Naive thymus-derived CD4-positive, alpha-beta T cell (primary cell): ENCODE data around the gene MARCHF10. TPM values are rescaled to one million over a fixed set of nuclear protein-coding genes. Genes with fewer than 3 reads are reported as not detected.

Experiments
- ATAC-seq: fragments of 150-1000 bp; cut with Tn5 transposase; 2 replicates; pipeline ENCODE4 v1.10.0; 2021; ENCODE audit warnings: mild to moderate bottlenecking, moderate library complexity
- CTCF ChIA-PET: fragments of 350-600 bp; sonication (Branson Sonifier 250); formaldehyde crosslinking; loops from one replicate; lab custom pipeline; 2021; ENCODE audit warnings: antibody characterized with exemption; lab: Charles Lee
- POLR2A ChIA-PET: fragments of 350-600 bp; sonication (Branson Sonifier 250); formaldehyde crosslinking; loops from one replicate; lab custom pipeline; 2021; ENCODE audit warnings: antibody characterized with exemption, inconsistent platforms; lab: Charles Lee
- DNase-seq, 9 donors: peaks; one replicate each; pipeline versions ENCODE4 v3.0.0 to v3.0.0-alpha.2; 2020 to 2022; ENCODE audit warnings: mixed read lengths in 1 of 9
- H3K27ac ChIP-seq: one replicate; pipeline ENCODE4 v1.7.0; 2013; ENCODE audit warnings: mild to moderate bottlenecking, low read depth, low read length, moderate library complexity
- H3K27me3 ChIP-seq, 2 donors: one replicate each; pipeline ENCODE4 v1.7.0; 2013; ENCODE audit warnings: low read length in 2 of 2, mild to moderate bottlenecking in 2 of 2, moderate library complexity in 2 of 2; ENCODE audit not compliant: control insufficient read depth in 2 of 2, insufficient read depth in 2 of 2
- H3K36me3 ChIP-seq, 3 experiments: 1 replicate in 2 of 3; 2 replicates in 1 of 3; pipeline ENCODE4 v1.7.0; 2013; ENCODE audit warnings: low read length in 3 of 3, mild to moderate bottlenecking in 3 of 3, moderate library complexity in 1 of 3; ENCODE audit not compliant: insufficient read depth in 3 of 3, control insufficient read depth in 2 of 3
- H3K4me1 ChIP-seq, 2 donors: one replicate each; pipeline ENCODE4 v1.7.0; 2013; ENCODE audit warnings: low read length in 2 of 2, mild to moderate bottlenecking in 2 of 2, moderate library complexity in 1 of 2; ENCODE audit not compliant: control insufficient read depth in 2 of 2, insufficient read depth in 2 of 2
- H3K4me3 ChIP-seq: 2 replicates; pipeline ENCODE4 v1.7.0; 2013; ENCODE audit warnings: mild to moderate bottlenecking, low read length
- H3K9me3 ChIP-seq, 3 experiments: 1 replicate in 2 of 3; 2 replicates in 1 of 3; pipeline ENCODE4 v1.7.0; 2013; ENCODE audit warnings: low read length in 3 of 3; ENCODE audit not compliant: control insufficient read depth in 2 of 3
- H3K27ac Mint-ChIP-seq, 9 donors: one replicate each; pipeline ENCODE4 v1.8.0; 2020 to 2022; ENCODE audit warnings: mixed read lengths in 9 of 9, mild to moderate bottlenecking in 8 of 9, moderate library complexity in 5 of 9, inconsistent platforms in 2 of 9
- H3K27me3 Mint-ChIP-seq, 5 donors: one replicate each; pipeline ENCODE4 v1.8.0; 2021 to 2022; ENCODE audit warnings: mixed read lengths in 5 of 5, mild to moderate bottlenecking in 1 of 5
- H3K36me3 Mint-ChIP-seq, 5 donors: one replicate each; pipeline ENCODE4 v1.8.0; 2020 to 2022; ENCODE audit warnings: mixed read lengths in 5 of 5, mild to moderate bottlenecking in 3 of 5, inconsistent platforms in 1 of 5
- H3K4me1 Mint-ChIP-seq, 7 donors: one replicate each; pipeline ENCODE4 v1.8.0; 2020 to 2022; ENCODE audit warnings: mixed read lengths in 7 of 7, mild to moderate bottlenecking in 3 of 7, inconsistent platforms in 1 of 7
- H3K4me3 Mint-ChIP-seq, 10 donors: one replicate each; pipeline ENCODE4 v1.8.0; 2020 to 2022; ENCODE audit warnings: mild to moderate bottlenecking in 10 of 10, mixed read lengths in 10 of 10, moderate library complexity in 6 of 10, inconsistent platforms in 2 of 10
- H3K9me3 Mint-ChIP-seq, 11 donors: one replicate each; pipeline ENCODE4 v1.8.0; 2020 to 2022; ENCODE audit warnings: mixed read lengths in 11 of 11, mild to moderate bottlenecking in 4 of 11, inconsistent platforms in 1 of 11, moderate library complexity in 1 of 11
- intact Hi-C, 2 donors: fragments of 100-400 bp; cut with micrococcal nuclease; formaldehyde crosslinking; loops; one replicate each; pipeline ENCODE4 v1.15.1; 2023
- polyA plus RNA-seq, 2 donors: library from polyadenylated mRNA; unstranded; fragments of 300-500 nt; fragmentation: Illumina TruSeq; gene quantifications; one replicate each; pipeline ENCODE4 v1.2.3, GENCODE V29; 2021
- total RNA-seq, 6 experiments: library from RNA in 5 of 6; stranded (reverse) in 5 of 6; gene quantifications; 1 replicate in 5 of 6; 2 replicates in 1 of 6; pipeline ENCODE4 v1.2.3 and lab custom pipeline; 2021 to 2026

MARCHF10 gene
- total and polyA plus RNA-seq, 7 experiments from 2014 or later = 0.13 to 0.43 (median 0.29) TPM; not detected in 4

DNA sequence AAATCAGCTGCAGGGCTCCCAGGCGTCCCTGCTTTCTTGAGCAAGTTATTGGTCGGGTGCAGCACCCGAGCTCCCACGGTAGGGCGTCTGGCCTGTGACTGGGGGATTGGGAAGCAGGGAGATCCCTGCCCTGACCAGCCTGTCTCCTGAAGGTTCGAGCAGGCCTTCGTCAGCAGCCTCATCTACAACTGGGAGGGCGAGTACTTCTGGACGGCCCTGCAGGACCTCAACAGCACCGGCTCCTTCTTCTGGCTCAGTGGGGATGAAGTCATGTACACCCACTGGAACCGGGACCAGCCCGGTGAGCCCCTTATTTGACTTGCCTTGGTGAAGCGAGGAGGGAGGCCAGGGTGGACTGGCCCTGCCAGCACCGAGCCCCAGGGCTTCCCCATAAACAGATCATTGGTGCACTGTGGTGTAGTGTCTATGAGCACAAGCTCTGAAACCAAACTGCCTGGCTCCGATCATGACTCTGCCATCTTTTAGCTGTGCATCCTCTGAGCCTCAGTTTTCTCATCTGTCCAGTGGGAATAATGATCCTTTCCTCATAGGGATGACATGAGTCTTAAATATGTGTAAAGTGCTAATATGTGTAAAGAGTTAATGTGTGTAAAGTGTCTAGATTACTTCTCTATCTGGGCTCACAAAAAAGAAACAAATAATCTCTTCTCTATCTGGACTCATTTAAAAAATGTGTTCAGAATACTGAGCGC lies 131.7 kb downstream of the MARCHF10 start:
- Histone ChIP-seq H3K27me3 (no peaks in the 10 kb centered on the region), H3K4me1 (no peaks in the 10 kb centered on the region), H3K36me3 (no peaks in the 10 kb centered on the region), H3K4me3 (no peak overlapping the region), H3K27ac (no peak overlapping the region), H3K9me3 (no peaks in the 10 kb centered on the region)
- H3K4me3 Mint-ChIP-seq = no peak overlapping the region
- intact Hi-C loops = no loop called here
- ChIA-PET POLR2A (no interaction called here), CTCF (no interaction called here)
- H3K27ac Mint-ChIP-seq = no peak overlapping the region
- H3K4me1 Mint-ChIP-seq = peaks cover 0 to 5% (median 0%) of the 10 kb centered on the region in 7 donors
- H3K27me3 Mint-ChIP-seq = no peaks in the 10 kb centered on the region
- H3K36me3 Mint-ChIP-seq = no peaks in the 10 kb centered on the region
- no peak for ATAC-seq
- no peak for DNase-seq
- no peaks in the 10 kb centered on the region for H3K9me3 Mint-ChIP-seq

DNA sequence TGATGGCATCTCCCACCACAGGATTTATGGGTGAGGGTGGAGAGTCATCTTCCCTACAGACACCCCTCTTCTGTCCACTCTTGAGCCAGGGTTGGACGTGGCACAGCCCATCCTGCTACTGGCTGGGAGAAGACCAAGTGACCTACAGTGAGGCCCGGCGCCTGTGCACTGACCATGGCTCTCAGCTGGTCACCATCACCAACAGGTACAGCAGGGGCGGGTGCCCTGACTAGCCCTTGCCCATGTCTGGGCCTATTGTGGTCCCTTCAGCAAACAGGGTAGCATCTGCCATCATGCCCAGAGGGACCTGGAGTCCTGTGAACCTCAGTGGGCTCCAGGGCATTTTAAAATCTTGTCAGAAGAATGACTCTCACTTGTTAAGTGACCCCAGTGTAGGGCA lies 132.4 kb downstream of the MARCHF10 start:
- Histone ChIP-seq H3K9me3 (no peaks in the 10 kb centered on the region), H3K27me3 (no peaks in the 10 kb centered on the region), H3K36me3 (no peaks in the 10 kb centered on the region), H3K27ac (no peak overlapping the region), H3K4me3 (no peak overlapping the region), H3K4me1 (no peaks in the 10 kb centered on the region)
- H3K9me3 Mint-ChIP-seq = no peaks in the 10 kb centered on the region
- no peak overlapping the region for H3K4me3 Mint-ChIP-seq
- no peaks in the 10 kb centered on the region for H3K27me3 Mint-ChIP-seq
- peaks cover 0 to 5% (median 0%) of the 10 kb centered on the region in 7 donors for H3K4me1 Mint-ChIP-seq
- DNase-seq = no peak
- no peaks in the 10 kb centered on the region for H3K36me3 Mint-ChIP-seq
- POLR2A ChIA-PET = no interaction called here
- CTCF ChIA-PET = no interaction called here
- intact Hi-C loops = no loop called here
- no peak overlapping the region for H3K27ac Mint-ChIP-seq
- no peak for ATAC-seq

DNA sequence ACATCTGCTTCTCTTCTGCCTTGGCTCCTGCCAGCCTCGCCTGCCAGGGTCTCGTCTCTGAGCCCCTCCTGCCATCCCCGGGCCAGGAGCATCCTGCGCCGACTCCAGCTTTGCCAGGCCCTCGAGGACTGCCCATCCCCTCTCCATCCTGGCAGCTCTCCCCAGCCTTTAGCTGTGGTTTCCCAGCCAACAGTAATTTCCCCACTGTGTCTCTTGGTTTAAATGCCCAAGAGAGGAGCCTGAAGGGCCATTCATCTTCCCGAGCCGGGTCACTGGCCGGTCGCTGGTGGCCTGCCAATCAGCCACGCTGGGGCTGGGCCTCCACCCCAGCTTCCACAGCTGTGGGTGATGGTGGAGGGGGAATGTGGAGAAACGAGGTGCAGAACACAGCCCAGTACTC lies 132.9 kb downstream of the MARCHF10 start:
- no peak for ATAC-seq

DNA sequence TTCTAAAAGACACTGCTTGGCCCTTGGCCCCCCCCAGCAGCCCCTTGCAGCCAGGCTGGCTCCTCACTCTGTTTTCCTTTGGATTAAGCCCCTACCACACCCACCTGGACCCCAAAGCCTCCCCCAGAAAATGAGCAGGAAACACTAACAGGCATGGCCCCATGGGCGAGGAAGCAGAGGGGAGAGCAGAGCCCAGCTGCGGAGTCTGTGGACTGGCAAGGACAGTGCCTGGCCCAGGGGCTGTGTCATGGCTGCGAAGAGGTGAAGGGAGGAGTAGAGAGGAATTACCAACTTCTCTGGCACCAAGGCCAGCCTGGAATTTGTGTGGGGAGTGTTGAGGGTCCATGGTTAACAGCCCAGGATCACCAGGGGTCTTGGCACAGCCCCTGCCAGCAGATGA lies 133.3 kb downstream of the MARCHF10 start:
- ATAC-seq = no peak
- H3K4me3 Mint-ChIP-seq = no peak overlapping the region
- Histone ChIP-seq H3K27ac (no peak overlapping the region), H3K4me1 (no peaks in the 10 kb centered on the region), H3K27me3 (no peaks in the 10 kb centered on the region), H3K4me3 (no peak overlapping the region), H3K9me3 (no peaks in the 10 kb centered on the region), H3K36me3 (no peaks in the 10 kb centered on the region)
- ChIA-PET POLR2A (no interaction called here), CTCF (no interaction called here)
- no peaks in the 10 kb centered on the region for H3K27me3 Mint-ChIP-seq
- no peaks in the 10 kb centered on the region for H3K36me3 Mint-ChIP-seq
- no peak for DNase-seq
- H3K4me1 Mint-ChIP-seq = peaks cover 0 to 5% (median 0%) of the 10 kb centered on the region in 7 donors
- intact Hi-C loops = no loop called here
- H3K27ac Mint-ChIP-seq = no peak overlapping the region
- H3K9me3 Mint-ChIP-seq = no peaks in the 10 kb centered on the region

More for the DNA sequence above, 132.9 kb downstream of the MARCHF10 start:
- H3K27ac Mint-ChIP-seq = no peak overlapping the region
- no peaks in the 10 kb centered on the region for H3K9me3 ChIP-seq
- no peak overlapping the region for H3K27ac ChIP-seq
- no peaks in the 10 kb centered on the region for H3K36me3 Mint-ChIP-seq
- DNase-seq = no peak
- no peaks in the 10 kb centered on the region for H3K4me1 ChIP-seq
- intact Hi-C loops = no loop called here
- H3K9me3 Mint-ChIP-seq = no peaks in the 10 kb centered on the region
- CTCF ChIA-PET = no interaction called here
- no peaks in the 10 kb centered on the region for H3K27me3 Mint-ChIP-seq
- H3K4me3 Mint-ChIP-seq = no peak overlapping the region
- POLR2A ChIA-PET = no interaction called here
- H3K4me3 ChIP-seq = no peak overlapping the region
- no peaks in the 10 kb centered on the region for H3K27me3 ChIP-seq
- H3K4me1 Mint-ChIP-seq = peaks cover 0 to 5% (median 0%) of the 10 kb centered on the region in 7 donors
- no peaks in the 10 kb centered on the region for H3K36me3 ChIP-seq

GRCh38 chr17:62674363-62674739 lies 133.8 kb downstream of the MARCHF10 start:
- CTCF ChIA-PET = interaction anchor here (2.7 kb wide), 1 partner anchor 732 kb away, joined by 9 read pairs; no protein-coding TSS in a partner anchor
- no peak overlapping the region for H3K27ac Mint-ChIP-seq
- H3K36me3 ChIP-seq = no peaks in the 10 kb centered on the region
- ATAC-seq (no peak), DNase-seq (no peak)
- no peak overlapping the region for H3K4me3 ChIP-seq
- intact Hi-C loops = no loop called here
- H3K4me3 Mint-ChIP-seq = no peak overlapping the region
- no peaks in the 10 kb centered on the region for H3K27me3 ChIP-seq
- H3K9me3 ChIP-seq = no peaks in the 10 kb centered on the region
- no peak overlapping the region for H3K27ac ChIP-seq
- no peaks in the 10 kb centered on the region for H3K27me3 Mint-ChIP-seq
- H3K4me1 ChIP-seq = no peaks in the 10 kb centered on the region
- POLR2A ChIA-PET = no interaction called here
- H3K36me3 Mint-ChIP-seq = no peaks in the 10 kb centered on the region
- H3K4me1 Mint-ChIP-seq = peaks cover 0 to 5% (median 0%) of the 10 kb centered on the region in 7 donors
- H3K9me3 Mint-ChIP-seq = no peaks in the 10 kb centered on the region

DNA sequence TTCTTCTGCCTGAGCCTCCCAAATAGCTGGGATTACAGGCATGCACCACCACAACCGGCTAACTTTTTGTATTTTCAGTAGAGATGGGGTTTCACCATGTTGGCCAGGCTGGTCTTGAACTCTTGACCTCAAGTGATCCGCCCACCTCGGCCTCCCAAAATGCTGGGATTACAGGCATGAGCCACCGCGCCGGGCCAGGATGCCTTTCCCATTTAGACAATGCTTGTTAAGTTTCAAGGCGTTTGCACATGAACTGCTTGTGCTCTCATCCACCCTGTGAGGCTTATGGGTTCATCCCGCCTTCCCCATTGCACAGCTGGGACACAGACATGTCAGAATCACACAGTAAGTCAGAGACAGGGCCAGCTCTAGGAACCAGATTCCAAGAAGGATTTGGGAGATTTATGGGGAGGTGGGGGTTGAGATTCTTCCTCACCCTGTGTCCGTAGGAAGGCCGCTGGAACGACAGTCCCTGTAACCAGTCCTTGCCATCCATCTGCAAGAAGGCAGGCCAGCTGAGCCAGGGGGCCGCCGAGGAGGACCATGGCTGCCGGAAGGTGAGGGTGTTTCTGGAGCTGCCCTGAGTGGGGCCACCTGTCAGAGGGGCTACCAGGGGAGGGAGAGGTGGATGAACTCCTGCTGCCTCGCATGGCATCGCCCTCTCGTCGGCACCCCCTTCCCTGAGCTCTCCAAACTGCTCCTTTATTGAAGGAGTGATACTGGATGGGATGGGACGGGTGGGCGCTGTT lies 134.3 kb downstream of the MARCHF10 start:
- no peak overlapping the region for H3K4me3 ChIP-seq
- ChIA-PET CTCF (interaction anchor here (2.7 kb wide), 1 partner anchor 733 kb away, joined by 9 read pairs; no protein-coding TSS in a partner anchor), POLR2A (no interaction called here)
- no peaks in the 10 kb centered on the region for H3K9me3 Mint-ChIP-seq
- no peaks in the 10 kb centered on the region for H3K27me3 ChIP-seq
- intact Hi-C loops = no loop called here
- ATAC-seq (no peak), DNase-seq (no peak)
- H3K27ac Mint-ChIP-seq = no peak overlapping the region
- H3K36me3 Mint-ChIP-seq = no peaks in the 10 kb centered on the region
- no peak overlapping the region for H3K27ac ChIP-seq
- no peaks in the 10 kb centered on the region for H3K36me3 ChIP-seq
- no peaks in the 10 kb centered on the region for H3K4me1 ChIP-seq
- no peaks in the 10 kb centered on the region for H3K27me3 Mint-ChIP-seq
- no peak overlapping the region for H3K4me3 Mint-ChIP-seq
- H3K4me1 Mint-ChIP-seq = peaks cover 0 to 5% (median under 1%) of the 10 kb centered on the region in 7 donors
- no peaks in the 10 kb centered on the region for H3K9me3 ChIP-seq
